NCI-H446 treated with DMSO at 0.1 percent for 48 hours (cell line): Measurements from ENCODE around the gene CCL25.

Experiments used
- DNase-seq: peaks from one replicate; lab custom pipeline; 2025; lab: John Stamatoyannopoulos, UW

CCL25 gene

DNA sequence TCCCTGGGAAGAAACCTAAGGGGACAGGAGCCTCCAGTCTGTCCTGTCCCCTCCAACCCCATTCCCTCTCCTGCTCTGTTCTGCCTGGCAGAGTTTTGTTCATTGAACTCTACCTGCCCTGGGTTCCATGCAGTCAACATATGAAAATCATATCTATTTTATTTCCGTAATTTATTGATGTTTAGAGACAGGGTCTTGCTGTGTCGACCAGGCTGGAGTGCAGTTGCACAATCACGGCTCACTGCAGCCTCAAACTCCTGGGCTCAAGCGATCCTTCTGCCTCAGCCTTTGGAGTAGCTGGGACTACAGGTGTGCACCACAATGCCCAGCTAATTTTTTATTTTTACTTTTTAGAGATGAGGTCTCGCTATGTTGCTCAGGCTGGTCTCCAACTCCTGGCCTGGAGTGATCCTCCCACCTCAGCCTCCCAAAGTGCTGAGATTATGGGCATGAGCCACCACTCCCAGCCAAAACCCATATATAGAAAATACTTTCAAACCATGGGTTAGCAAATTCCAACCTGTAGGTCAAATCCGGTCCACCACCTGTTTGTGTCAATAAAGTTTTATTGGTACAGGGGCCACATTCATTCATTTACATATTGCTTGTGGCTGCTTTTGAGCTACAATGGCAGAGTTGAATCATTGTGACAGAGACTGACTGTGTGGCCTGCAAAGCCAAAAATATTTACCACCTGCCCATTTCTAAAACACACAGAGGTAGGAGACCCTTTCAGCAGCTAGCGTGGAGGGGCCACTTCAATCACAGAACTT, 57.5 kb downstream of the CCL25 start:
- no peak for DNase-seq

DNA sequence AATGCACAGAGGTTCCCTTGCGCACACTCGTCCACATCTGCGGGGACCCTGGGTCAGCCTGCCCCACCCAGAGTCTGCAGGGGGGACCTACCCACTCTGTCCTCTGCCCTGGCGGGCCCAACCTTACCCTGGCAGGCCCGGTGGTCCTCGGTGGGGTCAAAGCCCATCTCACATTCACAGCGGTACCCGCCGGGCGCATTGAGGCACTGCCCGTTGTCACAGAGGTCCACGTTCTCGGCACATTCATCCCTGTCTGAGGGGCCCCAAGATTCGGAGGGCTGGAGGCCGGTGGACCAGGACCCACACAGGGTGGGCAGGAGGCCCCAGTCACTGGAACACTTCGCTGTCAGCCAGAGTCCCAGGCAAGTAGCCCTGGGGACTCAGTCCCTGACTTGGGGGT, 58.4 kb downstream of the CCL25 start:
- DNase-seq = no peak

DNA sequence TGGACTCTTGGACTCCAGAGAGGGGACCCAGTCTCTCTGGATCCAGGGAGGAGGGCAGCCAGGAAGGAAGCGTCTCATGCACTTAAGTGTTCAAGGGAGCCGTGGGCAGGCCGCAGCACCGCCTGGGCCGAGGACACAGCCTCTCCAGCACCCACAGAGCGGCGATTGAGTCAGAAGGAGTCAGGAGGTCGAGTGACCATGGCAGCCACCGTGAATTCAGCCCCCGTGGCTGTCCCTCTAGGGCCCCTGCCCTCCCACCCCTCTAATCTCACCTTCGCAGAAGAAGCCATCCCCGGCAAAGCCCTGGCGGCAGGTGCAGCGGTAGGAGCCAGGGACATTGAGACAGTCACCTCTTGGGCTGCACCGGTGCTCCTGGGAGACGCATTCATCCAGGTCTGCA, 58.8 kb downstream of the CCL25 start:
- no peak for DNase-seq
